ENCODE results near the gene ZNF333.

The ZNF333 gene

DNA sequence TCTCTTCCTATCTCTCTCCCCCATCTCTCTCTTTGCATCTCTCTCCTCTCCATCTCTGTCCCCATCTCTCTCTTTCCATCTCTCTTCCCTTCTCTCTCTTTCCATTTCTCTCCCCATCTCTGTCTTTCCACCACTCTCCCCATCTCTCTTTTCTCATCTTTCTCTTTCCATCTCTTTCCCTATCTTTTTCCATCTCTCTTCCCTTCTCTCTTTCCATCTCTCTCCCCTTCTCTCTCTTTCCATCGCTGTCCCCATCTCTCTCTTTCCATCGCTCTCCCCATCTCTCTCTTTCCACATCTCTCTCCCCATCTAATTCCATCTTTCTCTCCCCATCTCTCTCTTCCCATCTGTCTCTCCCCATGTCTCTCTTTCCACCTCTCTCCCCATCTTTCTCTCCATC is 39.7 kb upstream of the ZNF333 start:
- no peaks in the 10 kb centered on the region for H3K27me3 ChIP-seq (ENCODE audit: insufficient read depth, poor library complexity, severe bottlenecking)
- TF ChIP-seq, protein P1, sequence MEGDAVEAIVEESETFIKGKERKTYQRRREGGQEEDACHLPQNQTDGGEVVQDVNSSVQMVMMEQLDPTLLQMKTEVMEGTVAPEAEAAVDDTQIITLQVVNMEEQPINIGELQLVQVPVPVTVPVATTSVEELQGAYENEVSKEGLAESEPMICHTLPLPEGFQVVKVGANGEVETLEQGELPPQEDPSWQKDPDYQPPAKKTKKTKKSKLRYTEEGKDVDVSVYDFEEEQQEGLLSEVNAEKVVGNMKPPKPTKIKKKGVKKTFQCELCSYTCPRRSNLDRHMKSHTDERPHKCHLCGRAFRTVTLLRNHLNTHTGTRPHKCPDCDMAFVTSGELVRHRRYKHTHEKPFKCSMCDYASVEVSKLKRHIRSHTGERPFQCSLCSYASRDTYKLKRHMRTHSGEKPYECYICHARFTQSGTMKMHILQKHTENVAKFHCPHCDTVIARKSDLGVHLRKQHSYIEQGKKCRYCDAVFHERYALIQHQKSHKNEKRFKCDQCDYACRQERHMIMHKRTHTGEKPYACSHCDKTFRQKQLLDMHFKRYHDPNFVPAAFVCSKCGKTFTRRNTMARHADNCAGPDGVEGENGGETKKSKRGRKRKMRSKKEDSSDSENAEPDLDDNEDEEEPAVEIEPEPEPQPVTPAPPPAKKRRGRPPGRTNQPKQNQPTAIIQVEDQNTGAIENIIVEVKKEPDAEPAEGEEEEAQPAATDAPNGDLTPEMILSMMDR (IDR thresholded peaks at IDR 0.05; ENCODE audit: insufficient read depth, low read length): no peak
- no peak for TF ChIP-seq GABPA (IDR thresholded peaks at IDR 0.05; ENCODE audit: low read depth)
- no peak for TF ChIP-seq SPI1 (IDR thresholded peaks at IDR 0.05; ENCODE audit: borderline replicate concordance, low read depth)
- no peak for TF ChIP-seq POLR2AphosphoS5 (IDR thresholded peaks at IDR 0.05; ENCODE audit: low read depth)
- TF ChIP-seq, protein P2, sequence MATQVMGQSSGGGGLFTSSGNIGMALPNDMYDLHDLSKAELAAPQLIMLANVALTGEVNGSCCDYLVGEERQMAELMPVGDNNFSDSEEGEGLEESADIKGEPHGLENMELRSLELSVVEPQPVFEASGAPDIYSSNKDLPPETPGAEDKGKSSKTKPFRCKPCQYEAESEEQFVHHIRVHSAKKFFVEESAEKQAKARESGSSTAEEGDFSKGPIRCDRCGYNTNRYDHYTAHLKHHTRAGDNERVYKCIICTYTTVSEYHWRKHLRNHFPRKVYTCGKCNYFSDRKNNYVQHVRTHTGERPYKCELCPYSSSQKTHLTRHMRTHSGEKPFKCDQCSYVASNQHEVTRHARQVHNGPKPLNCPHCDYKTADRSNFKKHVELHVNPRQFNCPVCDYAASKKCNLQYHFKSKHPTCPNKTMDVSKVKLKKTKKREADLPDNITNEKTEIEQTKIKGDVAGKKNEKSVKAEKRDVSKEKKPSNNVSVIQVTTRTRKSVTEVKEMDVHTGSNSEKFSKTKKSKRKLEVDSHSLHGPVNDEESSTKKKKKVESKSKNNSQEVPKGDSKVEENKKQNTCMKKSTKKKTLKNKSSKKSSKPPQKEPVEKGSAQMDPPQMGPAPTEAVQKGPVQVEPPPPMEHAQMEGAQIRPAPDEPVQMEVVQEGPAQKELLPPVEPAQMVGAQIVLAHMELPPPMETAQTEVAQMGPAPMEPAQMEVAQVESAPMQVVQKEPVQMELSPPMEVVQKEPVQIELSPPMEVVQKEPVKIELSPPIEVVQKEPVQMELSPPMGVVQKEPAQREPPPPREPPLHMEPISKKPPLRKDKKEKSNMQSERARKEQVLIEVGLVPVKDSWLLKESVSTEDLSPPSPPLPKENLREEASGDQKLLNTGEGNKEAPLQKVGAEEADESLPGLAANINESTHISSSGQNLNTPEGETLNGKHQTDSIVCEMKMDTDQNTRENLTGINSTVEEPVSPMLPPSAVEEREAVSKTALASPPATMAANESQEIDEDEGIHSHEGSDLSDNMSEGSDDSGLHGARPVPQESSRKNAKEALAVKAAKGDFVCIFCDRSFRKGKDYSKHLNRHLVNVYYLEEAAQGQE (IDR thresholded peaks at IDR 0.05; ENCODE audit: insufficient replicate concordance, low read depth): no peak
- no peak overlapping the region for H3K27ac ChIP-seq (replicated peaks)
- DNase-seq (ENCODE audit: low read depth in 1 of 2, low spot score in 1 of 2): no peak
- no peak overlapping the region for H3K4me3 ChIP-seq (replicated peaks; ENCODE audit: insufficient read depth, low read length)

DNA sequence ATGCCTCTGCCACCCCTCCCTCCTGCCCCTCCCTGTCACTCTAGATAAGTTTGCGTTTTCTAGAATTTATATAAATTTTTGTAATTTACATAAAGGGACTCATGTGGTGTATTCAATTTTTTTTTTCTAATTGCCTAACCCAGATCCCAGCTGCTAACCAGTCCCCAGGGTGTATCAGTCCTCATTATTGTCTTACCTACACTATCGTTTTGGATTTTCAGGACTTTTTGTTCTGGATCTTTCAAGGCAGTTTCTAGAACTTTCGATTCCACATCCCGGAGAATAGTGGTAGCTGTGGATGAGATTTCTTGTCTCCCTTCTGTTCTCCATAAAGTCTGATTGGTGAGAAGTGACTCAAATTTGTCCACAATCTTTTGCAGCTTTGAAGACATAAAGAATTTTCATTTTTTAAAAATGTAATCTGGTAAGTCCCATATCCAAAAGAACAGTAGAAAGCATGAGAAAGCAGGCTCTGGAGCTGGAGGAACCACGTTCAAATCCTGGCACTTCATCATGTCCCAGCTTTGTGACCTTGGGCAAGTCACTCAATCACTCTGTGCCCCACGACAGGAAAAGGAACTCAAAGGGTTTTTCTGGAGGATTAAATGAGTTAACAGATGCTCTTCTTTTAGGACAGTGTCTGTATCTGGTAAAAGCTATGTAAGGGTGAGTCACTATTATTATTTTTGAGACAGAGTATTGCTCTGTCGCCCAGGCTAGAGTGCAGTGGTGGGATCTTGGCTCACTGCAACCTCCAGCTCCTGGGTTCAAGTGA is 34.9 kb upstream of the ZNF333 start:
- DNase-seq (ENCODE audit: low read depth in 1 of 2, low spot score in 1 of 2): no peak
- Histone ChIP-seq H3K27ac (replicated peaks) (no peak overlapping the region), H3K27me3 (ENCODE audit: insufficient read depth, poor library complexity, severe bottlenecking) (no peaks in the 10 kb centered on the region), H3K4me3 (replicated peaks; ENCODE audit: insufficient read depth, low read length) (no peak overlapping the region)
- TF ChIP-seq POLR2AphosphoS5 (IDR thresholded peaks at IDR 0.05; ENCODE audit: low read depth): no peak
- TF ChIP-seq, protein P1 (IDR thresholded peaks at IDR 0.05; ENCODE audit: insufficient read depth, low read length): no peak
- no peak for TF ChIP-seq GABPA (IDR thresholded peaks at IDR 0.05; ENCODE audit: low read depth)
- TF ChIP-seq, protein P2 (IDR thresholded peaks at IDR 0.05; ENCODE audit: insufficient replicate concordance, low read depth): no peak
- TF ChIP-seq SPI1 (IDR thresholded peaks at IDR 0.05; ENCODE audit: borderline replicate concordance, low read depth): no peak

DNA sequence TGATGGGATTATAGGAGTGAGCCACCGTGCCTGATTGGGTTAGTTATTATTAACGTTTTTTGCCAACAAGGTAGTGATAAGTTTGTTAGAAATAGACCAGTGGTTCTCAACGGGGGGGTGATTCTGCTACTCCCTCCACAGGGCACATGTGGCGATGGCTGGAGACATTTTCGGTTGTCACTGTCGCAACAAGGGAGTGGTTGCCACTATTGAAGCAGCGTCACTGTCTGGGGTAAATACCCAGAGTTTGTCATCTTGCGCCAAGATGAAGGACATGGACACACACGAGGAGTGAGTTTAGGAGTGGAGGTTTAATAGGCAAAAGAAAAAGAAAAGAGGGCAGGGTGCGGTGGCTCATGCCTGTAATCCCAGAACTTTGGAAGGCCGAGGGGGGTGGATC is 34.1 kb upstream of the ZNF333 start:
- TF ChIP-seq SPI1 (IDR thresholded peaks at IDR 0.05; ENCODE audit: borderline replicate concordance, low read depth): no peak
- TF ChIP-seq, protein P1 (IDR thresholded peaks at IDR 0.05; ENCODE audit: insufficient read depth, low read length): no peak
- no peak for TF ChIP-seq GABPA (IDR thresholded peaks at IDR 0.05; ENCODE audit: low read depth)
- TF ChIP-seq POLR2AphosphoS5 (IDR thresholded peaks at IDR 0.05; ENCODE audit: low read depth): no peak
- TF ChIP-seq, protein P2 (IDR thresholded peaks at IDR 0.05; ENCODE audit: insufficient replicate concordance, low read depth): no peak
- Histone ChIP-seq H3K4me3 (replicated peaks; ENCODE audit: insufficient read depth, low read length) (no peak overlapping the region), H3K27me3 (ENCODE audit: insufficient read depth, poor library complexity, severe bottlenecking) (no peaks in the 10 kb centered on the region), H3K27ac (replicated peaks) (no peak overlapping the region)
- DNase-seq (ENCODE audit: low read depth in 1 of 2, low spot score in 1 of 2): no peak
